GM19238 (cell line): ENCODE measurements around the gene JAK3.

Source experiments
- DNase-seq: peaks from one replicate; pipeline ENCODE4 v3.0.0; 2011; ENCODE audit warnings: low spot score; ENCODE audit not compliant: insufficient read length

JAK3 gene

GRCh38 chr19:17841810-17842662 is 5.7 kb downstream of the JAK3 start:
- DNase-seq = no peak

- no peak for DNase-seq
These were observed 6.4 kb downstream of the JAK3 start for GRCh38 chr19:17841371-17841809.

- DNase-seq = no peak
These were observed 7.8 kb downstream of the JAK3 start for GRCh38 chr19:17840019-17840418.

GRCh38 chr19:17837972-17838371 is 9.8 kb downstream of the JAK3 start:
- no peak for DNase-seq

- no peak for DNase-seq
These were observed 11.3 kb downstream of the JAK3 start for GRCh38 chr19:17836530-17836929.

- no peak for DNase-seq
These were observed 12.4 kb downstream of the JAK3 start for GRCh38 chr19:17835182-17836006.

GRCh38 chr19:17834350-17835181 is 13.2 kb downstream of the JAK3 start:
- no peak for DNase-seq

GRCh38 chr19:17832443-17833208 is 15.2 kb downstream of the JAK3 start:
- DNase-seq = no peak

GRCh38 chr19:17831419-17831888 is 16.3 kb downstream of the JAK3 start:
- no peak for DNase-seq

GRCh38 chr19:17830567-17831418 is 17.0 kb downstream of the JAK3 start:
- peak; percentile 66 for DNase-seq

GRCh38 chr19:17829855-17830566 is 17.8 kb downstream of the JAK3 start:
- no peak for DNase-seq

- DNase-seq = no peak
These were observed 21.2 kb downstream of the JAK3 start for GRCh38 chr19:17826508-17827056.

- no peak for DNase-seq
These were observed 23.4 kb downstream of the JAK3 start for GRCh38 chr19:17824339-17824738.

GRCh38 chr19:17821190-17821589 is 26.6 kb downstream of the JAK3 start, which contains the start of gene INSL3:
TSS of gene INSL3 (minus strand) at chr19:17821519. CDS start at chr19:17821506, 13 bp downstream.
- no peak for DNase-seq

GRCh38 chr19:17817668-17818363 is 30.0 kb downstream of the JAK3 start:
- no peak for DNase-seq

GRCh38 chr19:17812099-17812498 is 35.7 kb downstream of the JAK3 start:
- no peak for DNase-seq

GRCh38 chr19:17811681-17812080 is 36.1 kb downstream of the JAK3 start:
- no peak for DNase-seq

- no peak for DNase-seq
These were observed 36.7 kb downstream of the JAK3 start for GRCh38 chr19:17811103-17811502.
